Measurements from ENCODE around the gene MIER2. TPM values are rescaled to one million over a fixed set of nuclear protein-coding genes. Genes with fewer than 3 reads are reported as not detected.

Gene MIER2
- total and polyA plus RNA-seq, 5 donors, result 14.7 to 23.1 (median 16.5) TPM

GRCh38 chr19:291006-291521 lies 53.5 kb downstream of the MIER2 start, which contains the start of gene PLPP2:
TSS of gene PLPP2 (minus strand) at chr19:291403. CDS start at chr19:291336, 67 bp downstream.
- no peaks in the 10 kb centered on the region for H3K27me3 ChIP-seq (ENCODE audit: control insufficient read depth, insufficient read depth)
- peak within 1 kb of the TSS; percentile 26 for H3K4me3 ChIP-seq (ENCODE audit: low read length)
- intact Hi-C loops (cut with DNase I), result no loop called here
- H3K4me1 ChIP-seq (ENCODE audit: control insufficient read depth, insufficient read depth, low read length), result peaks cover 5% of the 10 kb centered on the region
- DNase-seq (no peak), ATAC-seq (no peak)
- H3K27ac ChIP-seq (ENCODE audit: low read length), result no peak within 1 kb of the TSS
- H3K9me3 ChIP-seq (ENCODE audit: control insufficient read depth, low read length), result no peaks in the 10 kb centered on the region
- WGBS, result 2% methylated on average over 57 of the region's 60 CpGs

GRCh38 chr19:290372-291005 lies 54.1 kb downstream of the MIER2 start:
- peak overlapping the region; percentile 26 for H3K4me3 ChIP-seq (ENCODE audit: low read length)
- intact Hi-C loops (cut with DNase I), result no loop called here
- 3% methylated on average over 51 of the region's 51 CpGs for WGBS
- peak in 1 of 2 donors; percentile 40 for ATAC-seq
- no peak overlapping the region for H3K27ac ChIP-seq (ENCODE audit: low read length)
- H3K27me3 ChIP-seq (ENCODE audit: control insufficient read depth, insufficient read depth), result no peaks in the 10 kb centered on the region
- H3K4me1 ChIP-seq (ENCODE audit: control insufficient read depth, insufficient read depth, low read length), result peaks cover 5% of the 10 kb centered on the region
- H3K9me3 ChIP-seq (ENCODE audit: control insufficient read depth, low read length), result no peaks in the 10 kb centered on the region
- DNase-seq, result no peak

DNA sequence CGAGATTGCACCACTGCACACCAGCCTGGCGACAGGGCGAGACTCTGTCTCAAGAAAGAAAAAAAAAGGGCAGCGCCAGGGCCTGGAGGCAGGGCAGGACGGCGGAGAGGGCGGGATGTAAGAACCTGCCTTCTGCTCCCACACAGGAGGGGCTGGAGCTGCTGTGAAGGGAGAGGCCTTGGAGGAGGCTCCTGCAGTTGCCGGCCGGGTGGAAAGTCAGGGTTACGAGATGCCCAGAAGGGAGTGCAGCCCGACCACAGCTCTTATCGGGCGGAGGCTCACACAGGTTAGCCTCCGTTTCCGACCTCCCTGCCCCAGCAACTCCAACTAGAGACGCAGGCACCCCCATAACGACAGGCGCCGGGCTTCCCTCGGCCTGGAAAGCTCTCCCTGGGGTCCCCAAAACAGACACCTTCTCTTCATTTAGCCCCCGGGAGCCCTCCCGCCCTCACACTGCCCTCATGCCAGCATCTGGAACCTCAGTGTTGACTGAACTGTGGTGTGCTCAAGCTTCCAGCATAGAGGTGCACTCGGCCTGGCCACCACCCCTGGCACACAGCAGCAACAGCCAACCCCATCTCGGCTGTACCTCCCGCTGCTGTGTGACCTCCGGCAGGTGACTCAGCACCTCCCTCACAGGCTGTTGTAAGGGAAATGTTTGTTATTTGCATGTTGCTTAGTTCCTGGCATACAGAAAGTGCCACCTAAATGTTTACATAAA lies 54.8 kb downstream of the MIER2 start:
- intact Hi-C loops (cut with DNase I), result no loop called here
- no peak overlapping the region for H3K4me3 ChIP-seq (ENCODE audit: low read length)
- no peak for ATAC-seq
- H3K27me3 ChIP-seq (ENCODE audit: control insufficient read depth, insufficient read depth), result no peaks in the 10 kb centered on the region
- WGBS, result 36% methylated on average over 26 of the region's 26 CpGs
- no peak overlapping the region for H3K27ac ChIP-seq (ENCODE audit: low read length)
- DNase-seq, result no peak
- no peaks in the 10 kb centered on the region for H3K9me3 ChIP-seq (ENCODE audit: control insufficient read depth, low read length)
- peaks cover 2% of the 10 kb centered on the region for H3K4me1 ChIP-seq (ENCODE audit: control insufficient read depth, insufficient read depth, low read length)

DNA sequence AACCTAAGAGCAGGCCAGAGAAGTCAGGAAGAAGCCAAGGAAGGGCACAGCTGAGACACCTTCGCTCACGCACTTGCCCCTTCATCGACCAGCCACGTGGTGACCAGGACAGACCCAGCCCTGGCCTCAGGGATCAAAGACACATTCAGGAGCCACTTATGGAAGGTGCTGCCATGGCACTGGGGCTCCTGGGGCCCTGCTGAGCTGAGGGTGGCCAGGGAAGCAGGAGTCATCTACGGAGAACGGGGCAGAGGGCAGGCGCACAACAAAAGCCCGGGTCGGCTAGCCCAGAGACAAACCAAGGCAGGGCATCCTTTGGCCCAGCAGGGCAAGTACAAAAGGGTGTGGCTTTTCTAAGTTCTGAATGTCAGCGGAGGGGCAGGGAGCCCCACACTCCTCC lies 55.7 kb downstream of the MIER2 start:
- Histone ChIP-seq H3K27me3 (ENCODE audit: control insufficient read depth, insufficient read depth) (no peaks in the 10 kb centered on the region), H3K4me1 (ENCODE audit: control insufficient read depth, insufficient read depth, low read length) (no peaks in the 10 kb centered on the region), H3K4me3 (ENCODE audit: low read length) (no peak overlapping the region), H3K9me3 (ENCODE audit: control insufficient read depth, low read length) (no peaks in the 10 kb centered on the region), H3K27ac (ENCODE audit: low read length) (no peak overlapping the region)
- DNase-seq, result no peak
- WGBS, result 84% methylated on average over 10 of the region's 10 CpGs
- intact Hi-C loops (cut with DNase I), result no loop called here
- no peak for ATAC-seq

DNA sequence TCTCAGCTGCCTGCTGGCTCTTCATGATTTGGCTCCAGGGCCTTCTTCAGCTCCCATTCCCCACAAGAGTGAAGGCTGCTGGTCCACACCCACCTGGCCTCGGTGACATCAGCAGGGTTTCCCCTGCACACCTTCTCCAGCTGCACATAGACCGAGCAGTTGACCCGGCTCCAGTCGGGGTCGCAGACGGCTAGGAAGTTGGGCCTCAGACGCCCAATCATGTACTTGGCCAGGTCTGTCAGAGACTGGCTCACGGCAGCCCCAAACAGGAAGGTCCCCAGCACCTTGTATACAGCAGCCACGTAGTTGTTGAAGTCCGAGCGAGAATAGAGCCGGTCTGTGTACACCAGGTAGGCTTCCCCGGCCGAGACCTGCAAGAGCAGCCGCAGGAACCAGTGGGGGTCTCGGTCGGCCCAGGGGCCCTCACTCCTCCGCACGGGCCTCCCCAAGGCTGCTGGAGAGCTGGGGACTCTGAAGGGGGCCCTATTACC lies 57.2 kb downstream of the MIER2 start:
- H3K27me3 ChIP-seq (ENCODE audit: control insufficient read depth, insufficient read depth), result no peaks in the 10 kb centered on the region
- no peaks in the 10 kb centered on the region for H3K4me1 ChIP-seq (ENCODE audit: control insufficient read depth, insufficient read depth, low read length)
- no peak for DNase-seq
- no peak overlapping the region for H3K4me3 ChIP-seq (ENCODE audit: low read length)
- H3K27ac ChIP-seq (ENCODE audit: low read length), result no peak overlapping the region
- 85% methylated on average over 19 of the region's 19 CpGs for WGBS
- no peaks in the 10 kb centered on the region for H3K9me3 ChIP-seq (ENCODE audit: control insufficient read depth, low read length)
- intact Hi-C loops (cut with DNase I), result no loop called here
- no peak for ATAC-seq

- no peaks in the 10 kb centered on the region for H3K4me1 ChIP-seq (ENCODE audit: control insufficient read depth, insufficient read depth, low read length)
- H3K9me3 ChIP-seq (ENCODE audit: control insufficient read depth, low read length), result no peaks in the 10 kb centered on the region
- no peak overlapping the region for H3K4me3 ChIP-seq (ENCODE audit: low read length)
- no peak overlapping the region for H3K27ac ChIP-seq (ENCODE audit: low read length)
- WGBS, result 83% methylated on average over 10 of the region's 10 CpGs
- H3K27me3 ChIP-seq (ENCODE audit: control insufficient read depth, insufficient read depth), result no peaks in the 10 kb centered on the region
- DNase-seq (no peak), ATAC-seq (no peak)
- intact Hi-C loops (cut with DNase I), result no loop called here
Measured at GRCh38 chr19:283395-283794, 61.2 kb downstream of the MIER2 start.

DNA sequence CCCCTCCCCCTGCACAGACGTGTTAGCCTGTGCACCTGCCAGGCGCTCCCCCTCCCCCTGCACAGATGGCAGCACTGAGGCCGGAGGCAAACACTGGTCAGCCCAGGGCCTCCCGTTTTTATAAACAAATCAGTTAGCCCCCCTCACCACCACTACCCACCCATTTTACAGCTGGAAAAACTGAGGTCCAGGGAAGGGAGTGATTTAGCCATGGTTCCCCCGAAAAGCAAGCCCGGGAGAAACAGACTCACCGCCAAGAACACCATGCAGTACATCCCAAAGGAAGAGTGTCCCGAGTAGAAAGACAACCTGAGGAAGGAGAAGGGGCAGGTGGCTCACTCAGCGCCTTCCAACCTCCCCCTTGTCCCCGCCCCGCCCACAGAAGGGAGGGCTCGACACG lies 62.1 kb downstream of the MIER2 start:
- ATAC-seq (no peak), DNase-seq (no peak)
- H3K4me1 ChIP-seq (ENCODE audit: control insufficient read depth, insufficient read depth, low read length), result no peaks in the 10 kb centered on the region
- no peaks in the 10 kb centered on the region for H3K9me3 ChIP-seq (ENCODE audit: control insufficient read depth, low read length)
- WGBS, result 71% methylated on average over 13 of the region's 13 CpGs
- H3K4me3 ChIP-seq (ENCODE audit: low read length), result no peak overlapping the region
- intact Hi-C loops (cut with DNase I), result no loop called here
- H3K27ac ChIP-seq (ENCODE audit: low read length), result no peak overlapping the region
- no peaks in the 10 kb centered on the region for H3K27me3 ChIP-seq (ENCODE audit: control insufficient read depth, insufficient read depth)

DNA sequence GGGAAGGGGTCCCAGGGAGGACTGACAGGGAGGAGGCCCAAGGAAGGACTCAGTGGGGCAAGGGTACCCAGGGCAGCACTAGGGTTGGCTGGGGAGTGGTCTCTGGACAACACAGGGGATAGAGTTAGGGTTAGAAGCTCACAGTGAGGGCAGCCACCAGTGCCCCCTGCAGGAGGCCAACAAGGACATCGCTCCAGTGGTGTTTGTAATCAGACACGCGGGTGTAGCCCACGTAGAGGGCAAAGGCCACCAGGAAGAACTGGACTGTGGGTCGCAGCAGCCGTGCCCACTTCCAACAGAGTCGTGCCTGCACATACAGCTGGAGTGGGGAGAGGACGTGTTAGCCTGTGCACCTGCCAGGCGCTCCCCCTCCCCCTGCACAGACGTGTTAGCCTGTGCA lies 62.6 kb downstream of the MIER2 start:
- H3K4me3 ChIP-seq (ENCODE audit: low read length), result no peak overlapping the region
- no peaks in the 10 kb centered on the region for H3K4me1 ChIP-seq (ENCODE audit: control insufficient read depth, insufficient read depth, low read length)
- intact Hi-C loops (cut with DNase I), result no loop called here
- H3K27me3 ChIP-seq (ENCODE audit: control insufficient read depth, insufficient read depth), result no peaks in the 10 kb centered on the region
- ATAC-seq (peak in 1 of 2 donors; percentile 24), DNase-seq (no peak)
- no peak overlapping the region for H3K27ac ChIP-seq (ENCODE audit: low read length)
- 66% methylated on average over 10 of the region's 10 CpGs for WGBS
- no peaks in the 10 kb centered on the region for H3K9me3 ChIP-seq (ENCODE audit: control insufficient read depth, low read length)

DNA sequence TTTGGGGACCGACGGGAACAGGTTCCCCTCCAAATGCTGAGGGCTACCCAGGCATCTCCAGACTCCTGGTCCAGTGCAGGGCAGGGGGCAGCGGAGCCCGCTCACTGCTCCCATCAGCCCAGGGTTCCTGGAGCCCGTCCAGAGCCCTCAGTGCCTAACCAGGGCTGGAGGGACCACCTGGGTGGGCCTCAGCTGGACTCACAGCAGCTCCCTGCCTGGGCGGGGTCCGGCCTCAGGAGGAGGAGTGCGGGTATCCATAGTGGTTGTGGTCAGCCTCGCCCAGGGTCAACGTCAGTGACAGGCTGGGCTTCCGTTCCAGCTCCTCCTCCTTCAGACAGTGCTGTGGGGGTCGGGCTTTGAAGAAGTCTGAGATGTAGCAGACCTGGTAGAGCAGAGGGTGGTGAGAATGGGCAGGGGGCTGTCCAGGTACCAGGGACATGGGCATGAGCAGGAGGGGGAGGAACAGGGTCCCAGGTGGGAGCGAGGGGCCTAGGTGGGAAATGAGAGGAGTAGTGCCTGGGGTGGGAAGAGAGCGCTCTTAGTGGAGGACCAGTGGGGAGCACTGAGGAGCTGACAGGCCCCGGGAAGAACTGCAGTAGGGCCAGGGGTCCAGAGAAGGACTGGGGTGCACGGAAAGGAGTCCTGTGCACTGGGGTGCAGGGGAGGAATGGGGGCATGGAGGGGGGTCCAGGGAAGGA lies 63.3 kb downstream of the MIER2 start:
- Histone ChIP-seq H3K4me3 (ENCODE audit: low read length) (no peak overlapping the region), H3K4me1 (ENCODE audit: control insufficient read depth, insufficient read depth, low read length) (no peaks in the 10 kb centered on the region), H3K27ac (ENCODE audit: low read length) (no peak overlapping the region), H3K9me3 (ENCODE audit: control insufficient read depth, low read length) (no peaks in the 10 kb centered on the region), H3K27me3 (ENCODE audit: control insufficient read depth, insufficient read depth) (no peaks in the 10 kb centered on the region)
- intact Hi-C loops (cut with DNase I), result no loop called here
- no peak for ATAC-seq
- DNase-seq, result no peak
- WGBS, result 75% methylated on average over 16 of the region's 16 CpGs

DNA sequence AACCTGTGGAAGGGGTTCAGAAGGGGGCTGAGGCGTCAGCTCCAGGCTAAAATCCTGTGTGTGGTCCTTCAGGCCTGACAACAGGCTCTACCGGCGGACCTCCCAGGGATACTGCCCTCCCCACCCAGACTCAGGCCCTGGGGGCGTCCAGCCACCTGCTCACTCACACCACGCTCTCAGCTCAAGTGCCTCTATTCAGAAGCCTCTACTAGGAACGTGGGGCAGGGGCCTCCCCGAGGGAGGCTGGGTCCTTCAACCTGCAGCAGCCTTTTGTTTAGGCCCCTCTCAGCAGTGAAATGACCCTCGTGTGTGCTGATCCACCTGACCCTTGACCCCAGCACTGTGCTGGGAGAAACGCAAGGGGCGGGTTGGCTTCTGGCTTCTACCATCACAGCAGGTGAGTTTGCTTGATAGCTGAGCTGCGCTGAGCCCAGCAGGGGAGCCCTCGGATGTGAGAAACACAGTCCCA lies 64.0 kb downstream of the MIER2 start:
- H3K27me3 ChIP-seq (ENCODE audit: control insufficient read depth, insufficient read depth), result no peaks in the 10 kb centered on the region
- H3K9me3 ChIP-seq (ENCODE audit: control insufficient read depth, low read length), result no peaks in the 10 kb centered on the region
- no peak for ATAC-seq
- WGBS, result 58% methylated on average over 12 of the region's 12 CpGs
- no peak overlapping the region for H3K4me3 ChIP-seq (ENCODE audit: low read length)
- intact Hi-C loops (cut with DNase I), result no loop called here
- H3K27ac ChIP-seq (ENCODE audit: low read length), result no peak overlapping the region
- no peaks in the 10 kb centered on the region for H3K4me1 ChIP-seq (ENCODE audit: control insufficient read depth, insufficient read depth, low read length)
- no peak for DNase-seq

- no peak overlapping the region for H3K4me3 ChIP-seq (ENCODE audit: low read length)
- no peaks in the 10 kb centered on the region for H3K27me3 ChIP-seq (ENCODE audit: control insufficient read depth, insufficient read depth)
- intact Hi-C loops (cut with DNase I), result no loop called here
- DNase-seq, result no peak
- ATAC-seq, result no peak
- no peak overlapping the region for H3K27ac ChIP-seq (ENCODE audit: low read length)
- no peaks in the 10 kb centered on the region for H3K9me3 ChIP-seq (ENCODE audit: control insufficient read depth, low read length)
- no peaks in the 10 kb centered on the region for H3K4me1 ChIP-seq (ENCODE audit: control insufficient read depth, insufficient read depth, low read length)
- WGBS, result 80% methylated on average over 10 of the region's 10 CpGs
Measured at GRCh38 chr19:279656-280055, 64.9 kb downstream of the MIER2 start.
